ENCODE measurements around the gene AP3B1.
"Not testable (repeated sequence)": the region's sequence is repeated elsewhere in the genome, so short reads cannot be mapped to it uniquely, and the experiment has no call there.

GRCh38 chr5:78170335-78170734, 124.2 kb downstream of the AP3B1 start:
- TF ChIP-seq POLR2A (IDR thresholded peaks at IDR 0.05; ENCODE audit: control extremely low read depth in 1 of 2, low read depth in 2 of 2, low read length in 2 of 2); CTBP2 (IDR thresholded peaks at IDR 0.05; ENCODE audit: borderline replicate concordance, insufficient read depth, insufficient read length, low read length); GTF2F1 (IDR thresholded peaks at IDR 0.05; ENCODE audit: borderline replicate concordance, low read depth, low read length); SP1 (IDR thresholded peaks at IDR 0.05; ENCODE audit: low read depth, low read length); CTCF (IDR thresholded peaks at IDR 0.05; ENCODE audit: control extremely low read depth in 1 of 3, insufficient read depth in 1 of 3, low read depth in 1 of 3, low read length in 3 of 3); TBP (IDR thresholded peaks at IDR 0.05; ENCODE audit: low read depth, low read length); ATF3 (IDR thresholded peaks at IDR 0.05; ENCODE audit: insufficient read depth, low read depth, low read length); TAF1 (IDR thresholded peaks at IDR 0.05; ENCODE audit: low read depth, low read length); MAX (IDR thresholded peaks at IDR 0.05); TCF12 (IDR thresholded peaks at IDR 0.05; ENCODE audit: low read depth, low read length); PHF8 (conservative IDR thresholded peaks at IDR 0.05; ENCODE audit: low read depth, low read length): not testable (repeated sequence)

All from H1 (cell line).